ENCODE data around the gene NTNG1.

NTNG1 gene

GRCh38 chr1:107187399-107187798, 46.6 kb downstream of the NTNG1 start:
- TF ChIP-seq POLR2AphosphoS5 (IDR thresholded peaks at IDR 0.05; ENCODE audit: low read depth, low read length) = no peak

DNA sequence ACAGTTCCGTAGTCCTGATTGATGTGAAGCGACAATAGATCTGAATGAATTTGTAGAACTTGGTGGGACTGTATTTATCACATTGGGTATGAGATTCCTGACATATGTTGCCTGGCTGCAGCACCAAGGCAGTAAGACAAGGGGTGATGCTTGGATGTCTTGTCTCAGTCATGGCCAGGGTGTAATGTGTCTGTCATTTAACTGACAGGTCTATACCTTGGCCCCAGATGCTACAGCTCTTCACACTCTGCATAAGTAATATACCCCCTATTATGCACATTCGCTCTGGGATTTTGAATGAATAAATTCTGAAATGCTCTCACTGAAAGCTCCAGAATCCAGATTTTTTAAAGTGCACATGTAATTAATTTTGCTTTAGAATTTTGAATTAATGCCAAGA, 47.3 kb downstream of the NTNG1 start:
- TF ChIP-seq POLR2AphosphoS5 (IDR thresholded peaks at IDR 0.05; ENCODE audit: low read depth, low read length) = no peak
- no peak for TF ChIP-seq TAF1 (IDR thresholded peaks at IDR 0.05; ENCODE audit: borderline replicate concordance, insufficient read depth, low read length)
- no peak for TF ChIP-seq SIN3A (IDR thresholded peaks at IDR 0.05; ENCODE audit: borderline replicate concordance, insufficient read depth, low read length)
- TF ChIP-seq, protein P1, sequence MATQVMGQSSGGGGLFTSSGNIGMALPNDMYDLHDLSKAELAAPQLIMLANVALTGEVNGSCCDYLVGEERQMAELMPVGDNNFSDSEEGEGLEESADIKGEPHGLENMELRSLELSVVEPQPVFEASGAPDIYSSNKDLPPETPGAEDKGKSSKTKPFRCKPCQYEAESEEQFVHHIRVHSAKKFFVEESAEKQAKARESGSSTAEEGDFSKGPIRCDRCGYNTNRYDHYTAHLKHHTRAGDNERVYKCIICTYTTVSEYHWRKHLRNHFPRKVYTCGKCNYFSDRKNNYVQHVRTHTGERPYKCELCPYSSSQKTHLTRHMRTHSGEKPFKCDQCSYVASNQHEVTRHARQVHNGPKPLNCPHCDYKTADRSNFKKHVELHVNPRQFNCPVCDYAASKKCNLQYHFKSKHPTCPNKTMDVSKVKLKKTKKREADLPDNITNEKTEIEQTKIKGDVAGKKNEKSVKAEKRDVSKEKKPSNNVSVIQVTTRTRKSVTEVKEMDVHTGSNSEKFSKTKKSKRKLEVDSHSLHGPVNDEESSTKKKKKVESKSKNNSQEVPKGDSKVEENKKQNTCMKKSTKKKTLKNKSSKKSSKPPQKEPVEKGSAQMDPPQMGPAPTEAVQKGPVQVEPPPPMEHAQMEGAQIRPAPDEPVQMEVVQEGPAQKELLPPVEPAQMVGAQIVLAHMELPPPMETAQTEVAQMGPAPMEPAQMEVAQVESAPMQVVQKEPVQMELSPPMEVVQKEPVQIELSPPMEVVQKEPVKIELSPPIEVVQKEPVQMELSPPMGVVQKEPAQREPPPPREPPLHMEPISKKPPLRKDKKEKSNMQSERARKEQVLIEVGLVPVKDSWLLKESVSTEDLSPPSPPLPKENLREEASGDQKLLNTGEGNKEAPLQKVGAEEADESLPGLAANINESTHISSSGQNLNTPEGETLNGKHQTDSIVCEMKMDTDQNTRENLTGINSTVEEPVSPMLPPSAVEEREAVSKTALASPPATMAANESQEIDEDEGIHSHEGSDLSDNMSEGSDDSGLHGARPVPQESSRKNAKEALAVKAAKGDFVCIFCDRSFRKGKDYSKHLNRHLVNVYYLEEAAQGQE (IDR thresholded peaks at IDR 0.05; ENCODE audit: insufficient read depth in 1 of 2, low read depth in 2 of 2, low read length in 2 of 2) = no peak
- TF ChIP-seq FOXP2 (optimal IDR thresholded peaks at IDR 0.05; ENCODE audit: borderline replicate concordance, extremely low read depth, extremely low read length, insufficient read depth) = no peak

DNA sequence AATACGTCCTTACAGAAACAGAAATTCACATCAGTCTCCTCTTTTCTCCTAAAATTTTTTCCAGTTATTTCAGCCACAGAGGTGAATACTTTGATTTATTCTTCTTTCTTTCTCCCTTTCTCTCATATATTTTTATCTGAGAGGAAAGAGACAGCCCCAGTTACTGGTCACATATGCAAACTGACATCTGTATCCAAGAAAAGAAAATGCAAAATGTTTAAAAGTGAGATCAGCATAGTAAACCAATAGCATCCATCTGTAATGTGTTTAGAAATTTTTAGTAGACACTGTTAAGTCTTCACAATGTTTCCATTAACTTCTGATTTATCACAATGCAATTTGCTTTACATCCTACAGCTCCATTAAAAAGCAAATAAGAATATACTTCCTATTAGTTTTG, 53.5 kb downstream of the NTNG1 start:
- TF ChIP-seq FOXP2 (optimal IDR thresholded peaks at IDR 0.05; ENCODE audit: borderline replicate concordance, extremely low read depth, extremely low read length, insufficient read depth) = no peak
- TF ChIP-seq POLR2AphosphoS5 (IDR thresholded peaks at IDR 0.05; ENCODE audit: low read depth, low read length) = no peak
- TF ChIP-seq TAF1 (IDR thresholded peaks at IDR 0.05; ENCODE audit: borderline replicate concordance, insufficient read depth, low read length) = no peak
- TF ChIP-seq, protein P1 (IDR thresholded peaks at IDR 0.05; ENCODE audit: insufficient read depth in 1 of 2, low read depth in 2 of 2, low read length in 2 of 2) = no peak
- no peak for TF ChIP-seq SIN3A (IDR thresholded peaks at IDR 0.05; ENCODE audit: borderline replicate concordance, insufficient read depth, low read length)

DNA sequence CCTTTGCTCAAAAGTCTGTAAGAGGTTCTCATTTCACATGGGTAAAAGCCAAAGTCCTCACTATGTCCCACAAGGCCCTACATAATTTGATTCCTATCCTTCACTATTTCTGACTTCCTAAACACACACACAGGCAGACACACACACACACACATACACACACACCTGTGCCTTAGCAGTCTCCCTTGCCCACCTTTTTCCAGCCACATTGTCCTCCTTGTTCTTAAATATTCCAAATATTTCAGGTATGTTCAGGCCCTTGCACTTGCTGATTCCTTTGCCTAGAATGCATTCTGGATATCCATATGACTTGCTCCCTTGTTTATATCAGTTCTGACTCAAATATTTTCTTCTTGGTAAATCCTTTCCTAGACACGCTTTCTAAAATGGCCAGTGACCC, 54.6 kb downstream of the NTNG1 start:
- TF ChIP-seq POLR2AphosphoS5 (IDR thresholded peaks at IDR 0.05; ENCODE audit: low read depth, low read length) (no peak), TAF1 (IDR thresholded peaks at IDR 0.05; ENCODE audit: borderline replicate concordance, insufficient read depth, low read length) (no peak), FOXP2 (optimal IDR thresholded peaks at IDR 0.05; ENCODE audit: borderline replicate concordance, extremely low read depth, extremely low read length, insufficient read depth) (no peak), SIN3A (IDR thresholded peaks at IDR 0.05; ENCODE audit: borderline replicate concordance, insufficient read depth, low read length) (no peak)
- TF ChIP-seq, protein P1 (IDR thresholded peaks at IDR 0.05; ENCODE audit: insufficient read depth in 1 of 2, low read depth in 2 of 2, low read length in 2 of 2) = no peak

DNA sequence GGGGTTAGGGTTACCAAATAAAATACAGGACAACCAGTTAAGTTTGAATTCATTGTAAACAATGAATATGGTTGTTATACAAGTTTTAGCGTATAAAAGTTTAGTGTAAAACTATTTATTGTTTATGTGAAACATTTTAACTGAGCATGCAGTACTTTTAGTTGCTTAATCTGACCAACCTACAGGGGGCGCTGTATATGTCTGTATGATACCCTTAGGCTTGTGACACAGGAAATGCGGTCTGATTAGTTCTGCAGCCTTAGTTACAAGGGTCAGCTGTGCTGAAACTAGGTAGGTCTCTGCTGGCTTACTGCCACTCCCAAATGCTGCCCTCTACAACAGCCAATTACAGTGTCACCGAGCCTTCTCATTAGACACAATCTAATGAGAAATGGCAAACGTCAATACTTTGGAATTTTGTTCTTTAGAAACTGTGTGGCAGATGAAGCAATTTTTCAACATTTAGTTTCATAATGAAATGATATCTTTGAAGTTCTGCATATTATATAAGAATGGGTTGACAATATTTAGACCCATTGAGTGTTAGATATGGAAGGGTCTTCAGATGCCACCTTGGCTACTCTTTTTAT, 56.2 kb downstream of the NTNG1 start:
- no peak for TF ChIP-seq FOXP2 (optimal IDR thresholded peaks at IDR 0.05; ENCODE audit: borderline replicate concordance, extremely low read depth, extremely low read length, insufficient read depth)
- TF ChIP-seq, protein P1 (IDR thresholded peaks at IDR 0.05; ENCODE audit: insufficient read depth in 1 of 2, low read depth in 2 of 2, low read length in 2 of 2) = no peak
- TF ChIP-seq TAF1 (IDR thresholded peaks at IDR 0.05; ENCODE audit: borderline replicate concordance, insufficient read depth, low read length) = no peak
- no peak for TF ChIP-seq POLR2AphosphoS5 (IDR thresholded peaks at IDR 0.05; ENCODE audit: low read depth, low read length)
- no peak for TF ChIP-seq SIN3A (IDR thresholded peaks at IDR 0.05; ENCODE audit: borderline replicate concordance, insufficient read depth, low read length)
